ENCODE measurements around the gene VAT1L. TPM values are rescaled to one million over a fixed set of nuclear protein-coding genes. Genes with fewer than 3 reads are reported as not detected.

VAT1L gene
- total RNA-seq, 4 donors from 2014 or later = 1.7 to 6.3 (median 2.9) TPM

DNA sequence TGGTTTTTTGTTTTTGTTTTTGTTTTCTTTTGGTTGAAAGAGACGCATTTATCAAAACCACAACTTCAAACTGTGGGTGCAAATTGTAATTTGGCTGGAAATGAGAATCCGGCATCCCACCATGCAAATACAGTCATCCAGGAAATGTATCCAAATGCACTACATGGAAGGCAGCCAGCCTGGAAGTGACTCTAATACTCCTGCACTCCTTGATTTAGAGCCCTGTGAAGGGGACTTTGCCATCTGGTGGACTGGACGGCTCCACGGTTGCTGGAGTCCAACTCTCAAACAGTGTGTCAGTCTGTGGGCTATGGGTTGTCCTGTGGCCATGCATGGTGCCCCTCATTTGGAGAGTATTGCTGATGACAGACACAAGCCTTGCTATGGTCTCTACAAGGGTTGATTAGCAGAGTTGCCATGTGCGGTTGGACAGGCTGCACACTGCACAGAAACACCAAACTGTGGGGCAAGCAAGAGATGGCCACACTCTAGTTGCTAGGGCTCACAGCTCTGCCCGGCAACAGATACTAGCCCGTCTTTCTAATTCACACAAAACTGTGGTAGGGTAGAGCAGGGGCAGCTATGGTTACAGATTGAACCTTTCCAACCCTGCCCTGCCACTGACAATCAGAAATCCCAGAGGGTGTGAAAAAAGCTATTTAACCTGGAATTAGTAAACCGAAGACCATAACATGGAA is 62.4 kb downstream of the VAT1L start:
- no peaks in the 10 kb centered on the region for H3K4me1 ChIP-seq
- no peak overlapping the region for H3K27ac ChIP-seq (replicated peaks in 1 of 4)
- 75% methylated on average over 8 of the region's 8 CpGs for WGBS
- no peaks in the 10 kb centered on the region for H3K9me3 ChIP-seq
- TF ChIP-seq POLR2AphosphoS5 (IDR thresholded peaks at IDR 0.05) = no peak
- TF ChIP-seq EP300 (IDR thresholded peaks at IDR 0.05) = no peak
- no peak for TF ChIP-seq CTCF (IDR thresholded peaks at IDR 0.05)
- TF ChIP-seq POLR2A (IDR thresholded peaks at IDR 0.05; ENCODE audit: low read depth) = no peak
- no peak overlapping the region for H3K4me3 ChIP-seq
- no peaks in the 10 kb centered on the region for H3K36me3 ChIP-seq
- no peak for DNase-seq (ENCODE audit: extremely low spot score)
- intact Hi-C loops (cut with DNase I) = no loop called here
- peaks cover 0 to 31% (median 0%) of the 10 kb centered on the region in 4 donors for H3K27me3 ChIP-seq

DNA sequence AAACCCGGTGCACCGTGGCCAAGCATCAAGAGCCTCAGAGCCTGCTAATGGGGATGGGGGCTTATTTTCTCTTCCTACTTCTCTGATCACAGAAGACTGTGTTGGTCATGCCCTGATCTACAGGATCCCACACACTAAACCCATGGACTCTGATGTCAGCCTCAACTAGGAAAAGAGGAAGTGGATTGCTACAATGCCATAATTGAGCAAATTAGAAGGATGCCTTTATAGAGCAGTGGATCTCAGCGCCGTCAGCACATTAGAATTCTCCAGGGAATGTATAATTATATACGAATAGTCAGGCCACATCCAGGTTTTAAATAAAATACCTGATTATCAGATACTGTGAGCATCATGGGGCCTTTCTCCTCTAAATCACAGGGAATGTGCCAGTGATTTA is 64.8 kb downstream of the VAT1L start:
- no peaks in the 10 kb centered on the region for H3K4me1 ChIP-seq
- peaks cover 0 to 33% (median 0%) of the 10 kb centered on the region in 4 donors for H3K27me3 ChIP-seq
- H3K36me3 ChIP-seq = no peaks in the 10 kb centered on the region
- H3K9me3 ChIP-seq = no peaks in the 10 kb centered on the region
- intact Hi-C loops (cut with DNase I) = no loop called here
- H3K27ac ChIP-seq (replicated peaks in 1 of 4) = no peak overlapping the region
- no peak for TF ChIP-seq POLR2AphosphoS5 (IDR thresholded peaks at IDR 0.05)
- no peak for TF ChIP-seq EP300 (IDR thresholded peaks at IDR 0.05)
- no peak for TF ChIP-seq CTCF (IDR thresholded peaks at IDR 0.05)
- TF ChIP-seq POLR2A (IDR thresholded peaks at IDR 0.05; ENCODE audit: low read depth) = no peak
- H3K4me3 ChIP-seq = no peak overlapping the region
- WGBS = 78% methylated on average over 5 of the region's 5 CpGs
- no peak for DNase-seq (ENCODE audit: extremely low spot score)

GRCh38 chr16:77856438-77857160 is 68.2 kb downstream of the VAT1L start:
- peaks cover 0 to 3% (median 0%) of the 10 kb centered on the region in 4 donors for H3K4me1 ChIP-seq
- no peaks in the 10 kb centered on the region for H3K9me3 ChIP-seq
- DNase-seq (ENCODE audit: extremely low spot score) = no peak
- H3K27ac ChIP-seq (replicated peaks in 1 of 4) = no peak overlapping the region
- no peak overlapping the region for H3K4me3 ChIP-seq
- TF ChIP-seq POLR2AphosphoS5 (IDR thresholded peaks at IDR 0.05) (no peak), EP300 (IDR thresholded peaks at IDR 0.05) (no peak), CTCF (IDR thresholded peaks at IDR 0.05) (no peak), POLR2A (IDR thresholded peaks at IDR 0.05; ENCODE audit: low read depth) (no peak)
- H3K36me3 ChIP-seq = no peaks in the 10 kb centered on the region
- intact Hi-C loops (cut with DNase I) = no loop called here
- 68% methylated on average over 11 of the region's 11 CpGs for WGBS
- peaks cover 0 to 22% (median 0%) of the 10 kb centered on the region in 4 donors for H3K27me3 ChIP-seq

DNA sequence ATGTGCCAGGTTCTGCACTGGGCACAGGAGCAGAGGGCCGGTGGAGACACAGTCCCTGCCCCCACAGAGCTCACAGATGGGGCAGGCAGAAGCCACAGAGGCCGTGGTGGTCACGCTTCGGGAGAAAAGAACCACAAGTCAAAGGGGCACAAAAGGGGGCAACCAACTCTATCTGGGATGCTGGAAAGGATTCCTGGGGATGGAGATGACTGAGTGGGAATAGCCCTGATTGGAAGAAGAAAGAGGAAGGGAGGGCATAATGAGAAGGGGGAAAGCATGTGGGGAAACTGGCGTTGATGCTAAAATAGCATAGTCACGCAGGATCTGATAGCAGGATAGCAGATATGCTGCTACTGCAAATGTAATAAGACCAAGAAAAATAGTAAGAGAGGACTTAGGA is 69.7 kb downstream of the VAT1L start:
- Histone ChIP-seq H3K27ac (replicated peaks in 1 of 4) (no peak overlapping the region), H3K36me3 (no peaks in the 10 kb centered on the region)
- WGBS = 84% methylated on average over 6 of the region's 6 CpGs

More for the DNA sequence above, 69.7 kb downstream of the VAT1L start:
- DNase-seq (ENCODE audit: extremely low spot score) = no peak
- TF ChIP-seq POLR2A (IDR thresholded peaks at IDR 0.05; ENCODE audit: low read depth) (no peak), POLR2AphosphoS5 (IDR thresholded peaks at IDR 0.05) (no peak), EP300 (IDR thresholded peaks at IDR 0.05) (no peak), CTCF (IDR thresholded peaks at IDR 0.05) (no peak)
- Histone ChIP-seq H3K4me3 (no peak overlapping the region), H3K9me3 (no peaks in the 10 kb centered on the region), H3K27me3 (peaks cover 0 to 10% (median 0%) of the 10 kb centered on the region in 4 donors), H3K4me1 (peaks cover 0 to 3% (median 0%) of the 10 kb centered on the region in 4 donors)
- intact Hi-C loops (cut with DNase I) = no loop called here
